DOHH2 (cell line): ENCODE measurements around the gene DUOX1.
"Not testable (repeated sequence)": the region's sequence is repeated elsewhere in the genome, so short reads cannot be mapped to it uniquely, and the experiment has no call there.

ENCODE experiments used
- H3F3A ChIP-seq: fragments of 200-600 bp; sonication (generic), shearing (Covaris generic); 2 replicates; pipeline ENCODE4 v1.6.0; 2016; ENCODE audit warnings: antibody characterized with exemption, mild to moderate bottlenecking; ENCODE audit not compliant: control insufficient read depth, insufficient read depth
- H3K27ac ChIP-seq: fragments of 200-600 bp; sonication (generic); 2 replicates; pipeline ENCODE4 v1.5.1; 2014; ENCODE audit warnings: low read depth, mild to moderate bottlenecking, low read length, moderate library complexity
- H3K27me3 ChIP-seq: fragments of 200-600 bp; sonication (generic); 2 replicates; pipeline ENCODE4 v1.6.1; 2014; ENCODE audit warnings: mild to moderate bottlenecking, low read length, mixed read lengths; ENCODE audit not compliant: control insufficient read depth
- H3K36me3 ChIP-seq: fragments of 200-600 bp; sonication (generic); 2 replicates; pipeline ENCODE4 v1.6.1; 2014; ENCODE audit warnings: mild to moderate bottlenecking, low read length, moderate library complexity, mixed read lengths; ENCODE audit not compliant: control insufficient read depth
- H3K4me1 ChIP-seq: fragments of 200-600 bp; sonication (generic); 2 replicates; pipeline ENCODE4 v1.6.1; 2014; ENCODE audit warnings: mild to moderate bottlenecking, low read length, mixed read lengths; ENCODE audit not compliant: control insufficient read depth
- H3K4me2 ChIP-seq: fragments of 200-600 bp; sonication (generic); 2 replicates; pipeline ENCODE4 v1.6.0; 2014; ENCODE audit warnings: mild to moderate bottlenecking, low read length, moderate library complexity
- H3K4me3 ChIP-seq: fragments of 200-600 bp; sonication (generic); 2 replicates; pipeline ENCODE4 v1.5.1; 2014; ENCODE audit warnings: mild to moderate bottlenecking, low read length, mixed read lengths
- H3K79me2 ChIP-seq: fragments of 200-600 bp; sonication (generic); 2 replicates; pipeline ENCODE4 v1.6.1; 2014; ENCODE audit warnings: mild to moderate bottlenecking, low read length, mixed read lengths; ENCODE audit not compliant: control insufficient read depth
- H3K9me2 ChIP-seq: fragments of 200-600 bp; sonication (generic); replicated peaks from 2 replicates; pipeline ENCODE4 v1.6.1; 2014; ENCODE audit warnings: mild to moderate bottlenecking, low read length, mixed read lengths; ENCODE audit not compliant: control insufficient read depth
- H3K9me3 ChIP-seq: fragments of 200-600 bp; sonication (generic); 2 replicates; pipeline ENCODE4 v1.6.1; 2014; ENCODE audit warnings: antibody characterized with exemption, low read length, mixed read lengths; ENCODE audit not compliant: control insufficient read depth, insufficient read depth
- H4K20me1 ChIP-seq: fragments of 200-600 bp; sonication (generic); 2 replicates; pipeline ENCODE4 v1.6.0; 2014; ENCODE audit warnings: low read depth, mild to moderate bottlenecking, antibody characterized with exemption, low read length, moderate library complexity; ENCODE audit not compliant: control insufficient read depth, insufficient read depth
- CTCF ChIP-seq: fragments of 200-600 bp; sonication (generic); IDR thresholded peaks from one replicate; pipeline ENCODE4 v1.5.1; 2014; ENCODE audit warnings: antibody characterized with exemption, mild to moderate bottlenecking, low read depth, low read length; ENCODE audit not compliant: poor library complexity, severe bottlenecking
- EZH2phosphoT487 ChIP-seq: fragments of 200-600 bp; sonication (generic); IDR thresholded peaks from 2 replicates; pipeline ENCODE4 v1.6.1; 2017; ENCODE audit warnings: borderline replicate concordance, mild to moderate bottlenecking, antibody characterized with exemption, low read length, moderate library complexity, mixed read lengths

The DUOX1 gene

GRCh38 chr15:45100884-45101625 lies 28.7 kb upstream of the DUOX1 start:
- H3K9me2 ChIP-seq = no peaks in the 10 kb centered on the region
- H3K27ac ChIP-seq = no peak overlapping the region
- no peaks in the 10 kb centered on the region for H4K20me1 ChIP-seq
- H3K9me3 ChIP-seq = no peaks in the 10 kb centered on the region
- H3K4me1 ChIP-seq = no peaks in the 10 kb centered on the region
- TF ChIP-seq EZH2phosphoT487 (no peak), CTCF (no peak)
- H3K27me3 ChIP-seq = no peaks in the 10 kb centered on the region
- no peaks in the 10 kb centered on the region for H3F3A ChIP-seq
- H3K4me2 ChIP-seq = no peak overlapping the region
- H3K79me2 ChIP-seq = no peaks in the 10 kb centered on the region
- H3K36me3 ChIP-seq = no peaks in the 10 kb centered on the region
- no peak overlapping the region for H3K4me3 ChIP-seq

- Histone ChIP-seq H3F3A (no peaks in the 10 kb centered on the region), H3K36me3 (no peaks in the 10 kb centered on the region), H3K4me2 (no peak overlapping the region), H3K79me2 (no peaks in the 10 kb centered on the region), H3K4me3 (no peak overlapping the region), H4K20me1 (no peaks in the 10 kb centered on the region), H3K27me3 (no peaks in the 10 kb centered on the region), H3K4me1 (peaks cover 6% of the 10 kb centered on the region), H3K9me2 (no peaks in the 10 kb centered on the region), H3K9me3 (no peaks in the 10 kb centered on the region), H3K27ac (no peak overlapping the region)
- TF ChIP-seq EZH2phosphoT487 (no peak), CTCF (no peak)
Measured at GRCh38 chr15:45101749-45102148, 28.0 kb upstream of the DUOX1 start.

- no peaks in the 10 kb centered on the region for H3K79me2 ChIP-seq
- H3K4me1 ChIP-seq = peaks cover 7% of the 10 kb centered on the region
- no peak overlapping the region for H3K4me3 ChIP-seq
- H3K4me2 ChIP-seq = no peak overlapping the region
- H3K27me3 ChIP-seq = no peaks in the 10 kb centered on the region
- TF ChIP-seq CTCF = no peak
- no peak for TF ChIP-seq EZH2phosphoT487
- H3K9me3 ChIP-seq = no peaks in the 10 kb centered on the region
- H3K27ac ChIP-seq = no peak overlapping the region
- H3F3A ChIP-seq = no peaks in the 10 kb centered on the region
- H3K9me2 ChIP-seq = no peaks in the 10 kb centered on the region
- H3K36me3 ChIP-seq = no peaks in the 10 kb centered on the region
- no peaks in the 10 kb centered on the region for H4K20me1 ChIP-seq
Measured at GRCh38 chr15:45102226-45102625, 27.6 kb upstream of the DUOX1 start.

- not testable (repeated sequence) for H3K27ac ChIP-seq, H3K4me3 ChIP-seq, H3K36me3 ChIP-seq, H3K27me3 ChIP-seq, H3K9me3 ChIP-seq, H3K4me1 ChIP-seq, H3K4me2 ChIP-seq, H4K20me1 ChIP-seq, H3F3A ChIP-seq, H3K9me2 ChIP-seq, H3K79me2 ChIP-seq
Measured at GRCh38 chr15:45104170-45104569, 25.6 kb upstream of the DUOX1 start.
